ENCODE measurements around the gene SS18L1. TPM values are rescaled to one million over a fixed set of nuclear protein-coding genes. Genes with fewer than 3 reads are reported as not detected.
A peak's percentile ranks its signal among the peaks of the same experiment; 100 is the strongest.

SS18L1 gene
- total and polyA plus RNA-seq, 11 donors = 6.5 to 12.4 (median 7.9) TPM

- Histone ChIP-seq H3K4me1 (peaks cover 3 to 76% (median 48%) of the 10 kb centered on the region in 12 donors), H3K4me3 (peak overlapping the region in 2 of 12 donors; percentile 10 to 33), H3K27ac (peak overlapping the region; percentile 51 to 92 (median 80)), H3K9me3 (no peaks in the 10 kb centered on the region), H3K36me3 (peaks cover 0 to 100% (median 91%) of the 10 kb centered on the region in 9 donors), H3K27me3 (no peaks in the 10 kb centered on the region)
- TF ChIP-seq CTCF (IDR thresholded peaks at IDR 0.05) (no peak), POLR2A (IDR thresholded peaks at IDR 0.05) (no peak)
- intact Hi-C loops (cut with DNase I) = loop anchor here in 1 of 10 donors (5.0 kb wide), 1 partner anchor 110 kb away; no protein-coding TSS in a partner anchor
- 70 to 77% (median 71%) methylated on average over 7 of the region's 7 CpGs for WGBS, 4 donors
- ATAC-seq (peak in 2 of 4 donors; percentile 8 to 67), DNase-seq (peak; percentile 50 to 72 (median 58))
These were observed 11.1 kb upstream of the SS18L1 start for GRCh38 chr20:62132421-62132820.

- Histone ChIP-seq H3K27me3 (no peaks in the 10 kb centered on the region), H3K4me1 (peaks cover 3 to 73% (median 46%) of the 10 kb centered on the region in 12 donors), H3K27ac (peak overlapping the region; percentile 51 to 92 (median 80)), H3K36me3 (peaks cover 0 to 100% (median 91%) of the 10 kb centered on the region in 9 donors), H3K9me3 (no peaks in the 10 kb centered on the region), H3K4me3 (peak overlapping the region in 2 of 12 donors; percentile 10 to 33)
- intact Hi-C loops (cut with DNase I) = loop anchor here in 1 of 10 donors (5.0 kb wide), 1 partner anchor 111 kb away; no protein-coding TSS in a partner anchor
- ATAC-seq (peak in 3 of 4 donors; percentile 45 to 82 (median 68)), DNase-seq (peak; percentile 56 to 77 (median 69))
- TF ChIP-seq CTCF (IDR thresholded peaks at IDR 0.05) (no peak), POLR2A (IDR thresholded peaks at IDR 0.05) (no peak)
- 58 to 72% (median 59%) methylated on average over 23 to 29 of the region's 29 CpGs for WGBS, 4 donors
These were observed 10.3 kb upstream of the SS18L1 start for GRCh38 chr20:62133051-62133845.

- peak in 1 of 5 donors; percentile 25 for DNase-seq
- intact Hi-C loops (cut with DNase I) = loop anchor here in 1 of 10 donors (5.0 kb wide), 1 partner anchor 112 kb away; no protein-coding TSS in a partner anchor
- peaks cover 0 to 100% (median 91%) of the 10 kb centered on the region in 9 donors for H3K36me3 ChIP-seq
- peak overlapping the region in 1 of 12 donors; percentile 33 for H3K4me3 ChIP-seq
- peaks cover 3 to 67% (median 45%) of the 10 kb centered on the region in 12 donors for H3K4me1 ChIP-seq
- ATAC-seq = peak; percentile 27 to 45 (median 44)
- H3K27me3 ChIP-seq = no peaks in the 10 kb centered on the region
- H3K9me3 ChIP-seq = no peaks in the 10 kb centered on the region
- WGBS, 4 donors = 64 to 66% (median 66%) methylated on average over 11 to 12 of the region's 12 CpGs
- H3K27ac ChIP-seq = peak overlapping the region in 10 of 12 donors; percentile 5 to 90 (median 74)
- no peak for TF ChIP-seq POLR2A (IDR thresholded peaks at IDR 0.05)
- TF ChIP-seq CTCF (IDR thresholded peaks at IDR 0.05) = peak in 7 of 12 donors; percentile 10 to 30 (median 24)
These were observed 9.7 kb upstream of the SS18L1 start for GRCh38 chr20:62133864-62134263.

- peaks cover 0 to 100% (median 91%) of the 10 kb centered on the region in 9 donors for H3K36me3 ChIP-seq
- H3K4me1 ChIP-seq = peaks cover 3 to 58% (median 40%) of the 10 kb centered on the region in 12 donors
- peak in 2 of 4 donors; percentile 2 to 17 for ATAC-seq
- intact Hi-C loops (cut with DNase I) = loop anchor here in 9 of 10 donors (5.0 kb wide), 5 partner anchors 72 to 122 kb away; no protein-coding TSS in a partner anchor
- no peaks in the 10 kb centered on the region for H3K9me3 ChIP-seq
- 49 to 64% (median 57%) methylated on average over 11 of the region's 11 CpGs for WGBS, 4 donors
- TF ChIP-seq CTCF (IDR thresholded peaks at IDR 0.05) (no peak), POLR2A (IDR thresholded peaks at IDR 0.05) (no peak)
- DNase-seq = no peak
- H3K27ac ChIP-seq = peak overlapping the region in 8 of 12 donors; percentile 13 to 90 (median 55)
- no peak overlapping the region for H3K4me3 ChIP-seq
- H3K27me3 ChIP-seq = no peaks in the 10 kb centered on the region
These were observed 8.8 kb upstream of the SS18L1 start for GRCh38 chr20:62134735-62135231.
